ENCODE data around the gene NSUN6.

NSUN6 gene

GRCh38 chr10:18497806-18498369, 153.5 kb downstream of the NSUN6 start:
- no peak for DNase-seq
